Activated naive CD4-positive, alpha-beta T cell treated with anti-CD3 and anti-CD28 coated beads, Interleukin-2, amount 50 U/mL, for 72 hours (primary cell): Measurements from ENCODE around the gene CNTN3. TPM values are rescaled to one million over a fixed set of nuclear protein-coding genes. Genes with fewer than 3 reads are reported as not detected.

Experiments used
- ATAC-seq, 2 donors: fragments of 150-1000 bp; cut with Tn5 transposase; 2 replicates each; pipeline ENCODE4 v1.10.0; 2021; ENCODE audit warnings: mild to moderate bottlenecking in 2 of 2, moderate library complexity in 2 of 2
- DNase-seq, 2 donors: peaks; one replicate each; pipeline ENCODE4 v3.0.0; 2021 to 2022; ENCODE audit warnings: low spot score in 2 of 2
- H3K27ac Mint-ChIP-seq, 2 donors: one replicate each; pipeline ENCODE4 v1.8.0; 2022; ENCODE audit warnings: mild to moderate bottlenecking in 2 of 2, mixed read lengths in 2 of 2
- H3K36me3 Mint-ChIP-seq, 2 donors: one replicate each; pipeline ENCODE4 v1.8.0; 2022; ENCODE audit warnings: mixed read lengths in 2 of 2
- H3K9me3 Mint-ChIP-seq, 2 donors: one replicate each; pipeline ENCODE4 v1.8.0; 2022; ENCODE audit warnings: mixed read lengths in 2 of 2
- total RNA-seq, 2 donors: library from RNA; stranded (reverse); gene quantifications; one replicate each; pipeline ENCODE4 v1.2.3, GENCODE V29; 2022

CNTN3 gene
- total RNA-seq, 2 donors from 2014 or later = not detected

GRCh38 chr3:74584782-74585181 lies 29.7 kb downstream of the CNTN3 start:
- H3K27ac Mint-ChIP-seq = no peak overlapping the region
- H3K9me3 Mint-ChIP-seq = peaks cover 7 to 16% of the 10 kb centered on the region in 2 donors
- no peak for ATAC-seq
- DNase-seq = no peak
- no peaks in the 10 kb centered on the region for H3K36me3 Mint-ChIP-seq

GRCh38 chr3:74582982-74583381 lies 31.5 kb downstream of the CNTN3 start:
- ATAC-seq = no peak
- H3K36me3 Mint-ChIP-seq = no peaks in the 10 kb centered on the region
- H3K9me3 Mint-ChIP-seq = peaks cover 9 to 26% of the 10 kb centered on the region in 2 donors
- no peak overlapping the region for H3K27ac Mint-ChIP-seq
- DNase-seq = no peak

- Mint-ChIP-seq H3K36me3 (no peaks in the 10 kb centered on the region), H3K9me3 (peaks cover 10 to 23% of the 10 kb centered on the region in 2 donors), H3K27ac (no peak overlapping the region)
- ATAC-seq (no peak), DNase-seq (no peak)
Measured at GRCh38 chr3:74575857-74576256, 38.6 kb downstream of the CNTN3 start.

- Mint-ChIP-seq H3K27ac (no peak overlapping the region), H3K36me3 (no peaks in the 10 kb centered on the region), H3K9me3 (peaks cover 13 to 14% of the 10 kb centered on the region in 2 donors)
- ATAC-seq = no peak
- no peak for DNase-seq
Measured at GRCh38 chr3:74571118-74571517, 43.3 kb downstream of the CNTN3 start.
